ENCODE measurements around the gene HLA-DOA.

HLA-DOA gene

GRCh38 chr6:33008944-33009861, at the start of gene HLA-DOA:
Gene HLA-DOA (minus strand): TSS chr6:33009591.
- no peak within 1 kb of the TSS for H3K4me3 ChIP-seq (ENCODE audit: low read depth, low read length)
- DNase-seq (ENCODE audit: low read depth): no peak
- TF ChIP-seq CTCF (IDR thresholded peaks at IDR 0.05; ENCODE audit: control insufficient read depth, extremely low read depth, insufficient read depth): no peak

- TF ChIP-seq CTCF (IDR thresholded peaks at IDR 0.05; ENCODE audit: control insufficient read depth, extremely low read depth, insufficient read depth): no peak
- H3K4me3 ChIP-seq (ENCODE audit: low read depth, low read length): no peak overlapping the region
- no peak for DNase-seq (ENCODE audit: low read depth)
Observed at GRCh38 chr6:33057222-33058150, 48.1 kb upstream of the HLA-DOA start.

GRCh38 chr6:33053230-33053629, 43.8 kb upstream of the HLA-DOA start:
- no peak overlapping the region for H3K4me3 ChIP-seq (ENCODE audit: low read depth, low read length)
- no peak for DNase-seq (ENCODE audit: low read depth)
- TF ChIP-seq CTCF (IDR thresholded peaks at IDR 0.05; ENCODE audit: control insufficient read depth, extremely low read depth, insufficient read depth): no peak

- no peak for DNase-seq (ENCODE audit: low read depth)
- no peak for TF ChIP-seq CTCF (IDR thresholded peaks at IDR 0.05; ENCODE audit: control insufficient read depth, extremely low read depth, insufficient read depth)
- no peak overlapping the region for H3K4me3 ChIP-seq (ENCODE audit: low read depth, low read length)
Observed at GRCh38 chr6:33052627-33053026, 43.2 kb upstream of the HLA-DOA start.

GRCh38 chr6:33050014-33050810, 40.8 kb upstream of the HLA-DOA start:
- no peak for TF ChIP-seq CTCF (IDR thresholded peaks at IDR 0.05; ENCODE audit: control insufficient read depth, extremely low read depth, insufficient read depth)
- no peak for DNase-seq (ENCODE audit: low read depth)
- no peak overlapping the region for H3K4me3 ChIP-seq (ENCODE audit: low read depth, low read length)

- DNase-seq (ENCODE audit: low read depth): no peak
- TF ChIP-seq CTCF (IDR thresholded peaks at IDR 0.05; ENCODE audit: control insufficient read depth, extremely low read depth, insufficient read depth): peak; percentile 26; the same call in 1 of the 2 replicates
- no peak overlapping the region for H3K4me3 ChIP-seq (ENCODE audit: low read depth, low read length)
Observed at GRCh38 chr6:33049323-33050013, 40.1 kb upstream of the HLA-DOA start.
